BJ (cell line): Measurements from ENCODE around the gene EDA. TPM values are rescaled to one million over a fixed set of nuclear protein-coding genes. Genes with fewer than 3 reads are reported as not detected.
"Not testable (repeated sequence)": the region's sequence is repeated elsewhere in the genome, so short reads cannot be mapped to it uniquely, and the experiment has no call there.

Experiments
- CTCF ChIA-PET: fragments of 350-600 bp; formaldehyde crosslinking; extraction: SDS; loops from one replicate; lab custom pipeline; 2021; ENCODE audit warnings: antibody characterized with exemption, inconsistent platforms; lab: Yijun Ruan, JAX
- POLR2A ChIA-PET: fragments of 300-600 bp; sonication (Branson Sonifier 250); formaldehyde crosslinking; extraction: SDS; loops from one replicate; lab custom pipeline; 2021; ENCODE audit warnings: antibody characterized with exemption; lab: Charles Lee
- DNase-seq: peaks from one replicate; pipeline ENCODE4 v3.0.0-alpha.2; 2011; ENCODE audit warnings: low read depth
- H3K27me3 ChIP-seq: 2 replicates; pipeline ENCODE4 v1.6.0; 2011; ENCODE audit warnings: low read length; ENCODE audit not compliant: control insufficient read depth, insufficient read depth
- H3K36me3 ChIP-seq: 2 replicates; pipeline ENCODE4 v1.5.1; 2011; ENCODE audit warnings: low read length; ENCODE audit not compliant: control insufficient read depth, insufficient read depth
- H3K4me3 ChIP-seq: 2 replicates; pipeline ENCODE4 v1.5.1; 2011; ENCODE audit warnings: low read depth, mild to moderate bottlenecking, control low read depth, low read length
- polyA plus RNA-seq: library from polyadenylated mRNA; depleted of rRNA; stranded (reverse); fragments of >200 nt; gene quantifications from 2 replicates; pipeline ENCODE4 v1.2.3, GENCODE V29; 2011
- TF ChIP-seq, protein P1 (sequence below): IDR thresholded peaks from 2 replicates; pipeline ENCODE4 v1.5.1; 2011; ENCODE audit warnings: low read depth, mild to moderate bottlenecking, control low read depth, inconsistent platforms, low read length, moderate library complexity; ENCODE audit not compliant: insufficient read depth

EDA gene
- polyA plus RNA-seq, 1 experiment = 0.06 TPM

DNA sequence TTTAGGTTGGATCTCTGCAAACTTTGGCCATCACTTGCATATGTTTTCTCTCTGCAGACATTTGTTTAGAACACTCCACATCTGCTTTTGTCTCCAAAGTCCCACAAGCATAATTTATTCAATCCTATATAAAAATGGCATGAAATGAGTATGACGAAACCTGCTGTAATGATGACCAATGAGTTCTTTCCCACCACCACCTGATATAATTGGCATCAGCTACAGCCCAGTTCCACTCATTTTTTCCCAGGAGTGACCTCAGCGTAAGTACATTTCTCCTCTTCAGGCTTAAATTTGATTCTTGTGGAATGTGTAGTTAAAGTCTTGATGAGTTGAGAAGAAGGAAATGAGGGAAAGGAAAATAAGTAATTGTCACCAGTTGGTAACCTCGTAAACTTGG lies 228.7 kb downstream of the EDA start:
- ChIA-PET CTCF (no interaction called here), POLR2A (no interaction called here)
- H3K4me3 ChIP-seq = no peak overlapping the region

DNA sequence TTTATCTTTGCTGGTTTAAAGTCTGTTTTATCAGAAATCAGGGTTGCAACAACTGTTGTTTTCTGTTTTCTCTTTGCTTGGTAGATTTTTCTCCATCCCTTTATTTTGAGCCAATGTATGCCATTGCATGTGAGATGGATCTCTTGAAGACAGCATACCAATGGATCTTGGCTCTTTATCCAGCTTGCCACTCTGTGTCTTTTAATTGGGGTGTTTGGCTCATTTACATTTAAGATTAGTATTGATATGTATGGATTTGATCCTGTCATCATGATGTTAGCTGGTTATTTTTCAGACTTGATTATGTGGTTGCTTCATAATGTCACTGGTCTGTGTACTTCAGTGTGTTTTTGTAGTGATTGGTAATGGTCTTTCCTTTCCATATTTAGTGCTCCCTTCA lies 244.1 kb downstream of the EDA start:
- H3K4me3 ChIP-seq, H3K27me3 ChIP-seq, CTCF ChIA-PET, POLR2A ChIA-PET, DNase-seq, H3K36me3 ChIP-seq: not testable (repeated sequence)

More for the DNA sequence above, 228.7 kb downstream of the EDA start:
- Histone ChIP-seq H3K36me3 (no peaks in the 10 kb centered on the region), H3K27me3 (no peaks in the 10 kb centered on the region)
- TF ChIP-seq, protein P1, sequence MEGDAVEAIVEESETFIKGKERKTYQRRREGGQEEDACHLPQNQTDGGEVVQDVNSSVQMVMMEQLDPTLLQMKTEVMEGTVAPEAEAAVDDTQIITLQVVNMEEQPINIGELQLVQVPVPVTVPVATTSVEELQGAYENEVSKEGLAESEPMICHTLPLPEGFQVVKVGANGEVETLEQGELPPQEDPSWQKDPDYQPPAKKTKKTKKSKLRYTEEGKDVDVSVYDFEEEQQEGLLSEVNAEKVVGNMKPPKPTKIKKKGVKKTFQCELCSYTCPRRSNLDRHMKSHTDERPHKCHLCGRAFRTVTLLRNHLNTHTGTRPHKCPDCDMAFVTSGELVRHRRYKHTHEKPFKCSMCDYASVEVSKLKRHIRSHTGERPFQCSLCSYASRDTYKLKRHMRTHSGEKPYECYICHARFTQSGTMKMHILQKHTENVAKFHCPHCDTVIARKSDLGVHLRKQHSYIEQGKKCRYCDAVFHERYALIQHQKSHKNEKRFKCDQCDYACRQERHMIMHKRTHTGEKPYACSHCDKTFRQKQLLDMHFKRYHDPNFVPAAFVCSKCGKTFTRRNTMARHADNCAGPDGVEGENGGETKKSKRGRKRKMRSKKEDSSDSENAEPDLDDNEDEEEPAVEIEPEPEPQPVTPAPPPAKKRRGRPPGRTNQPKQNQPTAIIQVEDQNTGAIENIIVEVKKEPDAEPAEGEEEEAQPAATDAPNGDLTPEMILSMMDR = no peak
- DNase-seq = no peak

DNA sequence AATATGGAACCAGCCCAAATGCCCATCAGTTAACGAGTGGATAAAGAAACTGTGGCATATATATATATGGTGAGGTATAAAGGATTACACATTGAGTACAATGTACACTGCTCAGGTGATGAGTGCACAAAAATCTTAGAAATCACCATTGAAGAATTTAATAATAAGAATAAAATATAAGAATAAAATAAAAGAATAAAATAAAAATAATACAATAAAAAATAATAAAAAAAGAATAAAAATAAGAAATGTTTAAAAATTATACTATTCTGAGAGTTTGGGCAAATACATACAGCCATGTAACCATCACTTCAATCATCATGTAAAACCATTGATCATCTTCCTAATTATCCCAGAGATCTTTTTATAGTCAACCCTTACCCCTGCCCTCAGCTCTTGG lies 260.3 kb downstream of the EDA start:
- Histone ChIP-seq H3K4me3 (no peak overlapping the region), H3K27me3 (no peaks in the 10 kb centered on the region), H3K36me3 (no peaks in the 10 kb centered on the region)
- ChIA-PET CTCF (no interaction called here), POLR2A (no interaction called here)
- TF ChIP-seq, protein P1 = no peak
- no peak for DNase-seq

DNA sequence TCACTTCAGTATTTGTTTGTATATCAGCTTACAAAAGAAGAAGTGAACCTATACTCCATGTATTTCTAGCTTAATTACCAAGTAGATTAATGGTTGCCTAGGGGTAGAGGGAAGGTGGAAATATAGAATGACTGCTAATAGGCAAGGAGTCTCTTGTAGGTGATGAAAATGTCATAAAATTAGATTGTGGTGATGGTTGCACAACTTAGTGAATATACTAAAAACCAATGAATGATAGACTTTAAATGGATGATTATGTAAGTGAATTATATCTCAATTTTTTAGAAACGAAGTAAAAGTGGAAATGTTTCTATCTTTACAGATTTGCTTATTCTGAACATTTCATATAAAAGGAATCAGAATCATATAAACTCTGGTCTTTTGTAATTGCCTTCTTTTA lies 268.3 kb downstream of the EDA start:
- Histone ChIP-seq H3K4me3 (no peak overlapping the region), H3K27me3 (no peaks in the 10 kb centered on the region), H3K36me3 (no peaks in the 10 kb centered on the region)
- POLR2A ChIA-PET = no interaction called here
- DNase-seq = no peak
- TF ChIP-seq, protein P1 = no peak
- CTCF ChIA-PET = no interaction called here

DNA sequence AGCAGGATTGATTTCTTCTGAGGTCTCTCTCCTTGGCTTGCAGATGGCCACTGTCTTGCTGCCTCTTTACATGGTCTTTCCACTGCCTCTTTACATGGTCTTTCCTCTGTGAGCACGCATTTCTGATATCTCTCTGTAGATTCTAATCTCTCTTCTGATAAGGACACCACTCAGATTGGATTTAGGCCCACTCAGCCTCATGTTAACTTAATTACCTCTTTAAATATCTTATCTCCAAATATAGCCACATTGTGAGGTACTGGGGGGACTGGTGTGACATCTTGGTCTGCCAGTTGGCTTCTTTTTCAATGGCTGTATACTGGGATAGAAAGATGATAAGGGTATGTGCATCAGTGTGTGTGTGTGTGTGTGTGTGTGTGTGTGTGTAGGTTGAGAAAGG lies 280.1 kb downstream of the EDA start:
- POLR2A ChIA-PET = no interaction called here
- DNase-seq = no peak
- CTCF ChIA-PET = no interaction called here
- H3K27me3 ChIP-seq = no peaks in the 10 kb centered on the region
- TF ChIP-seq, protein P1 = no peak
- no peak overlapping the region for H3K4me3 ChIP-seq
- H3K36me3 ChIP-seq = no peaks in the 10 kb centered on the region

DNA sequence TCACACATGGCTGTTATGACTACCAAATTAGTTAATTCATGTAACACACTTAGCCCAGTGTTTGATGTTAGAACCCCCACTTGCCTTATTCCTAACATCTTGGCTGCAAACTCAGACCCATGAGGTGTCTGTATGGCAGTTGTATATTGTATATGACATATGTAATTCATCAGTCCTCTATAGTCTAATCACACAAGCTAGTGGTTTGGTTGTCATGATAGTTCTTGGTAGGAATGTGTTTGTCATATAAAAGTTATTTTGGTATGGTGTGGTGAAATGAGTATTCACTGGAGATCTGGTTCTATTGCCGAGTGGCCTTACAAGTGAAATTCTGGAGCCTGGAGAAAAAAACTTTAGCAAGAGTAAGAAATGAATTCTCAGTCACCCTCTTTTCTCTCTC lies 284.6 kb downstream of the EDA start:
- ChIA-PET POLR2A (no interaction called here), CTCF (no interaction called here)
- Histone ChIP-seq H3K27me3 (no peaks in the 10 kb centered on the region), H3K36me3 (no peaks in the 10 kb centered on the region), H3K4me3 (no peak overlapping the region)
- TF ChIP-seq, protein P1 = no peak
- no peak for DNase-seq
